ENCODE results near the gene SUPT7L. TPM values are rescaled to one million over a fixed set of nuclear protein-coding genes. Genes with fewer than 3 reads are reported as not detected.
A peak's percentile ranks its signal among the peaks of the same experiment; 100 is the strongest.

SUPT7L gene
- total and polyA plus RNA-seq, 2 of the 13 experiments (the other 11 are each of a cell fraction or from before 2014, with no cell fraction given) = 32.9 to 77.5 TPM

DNA sequence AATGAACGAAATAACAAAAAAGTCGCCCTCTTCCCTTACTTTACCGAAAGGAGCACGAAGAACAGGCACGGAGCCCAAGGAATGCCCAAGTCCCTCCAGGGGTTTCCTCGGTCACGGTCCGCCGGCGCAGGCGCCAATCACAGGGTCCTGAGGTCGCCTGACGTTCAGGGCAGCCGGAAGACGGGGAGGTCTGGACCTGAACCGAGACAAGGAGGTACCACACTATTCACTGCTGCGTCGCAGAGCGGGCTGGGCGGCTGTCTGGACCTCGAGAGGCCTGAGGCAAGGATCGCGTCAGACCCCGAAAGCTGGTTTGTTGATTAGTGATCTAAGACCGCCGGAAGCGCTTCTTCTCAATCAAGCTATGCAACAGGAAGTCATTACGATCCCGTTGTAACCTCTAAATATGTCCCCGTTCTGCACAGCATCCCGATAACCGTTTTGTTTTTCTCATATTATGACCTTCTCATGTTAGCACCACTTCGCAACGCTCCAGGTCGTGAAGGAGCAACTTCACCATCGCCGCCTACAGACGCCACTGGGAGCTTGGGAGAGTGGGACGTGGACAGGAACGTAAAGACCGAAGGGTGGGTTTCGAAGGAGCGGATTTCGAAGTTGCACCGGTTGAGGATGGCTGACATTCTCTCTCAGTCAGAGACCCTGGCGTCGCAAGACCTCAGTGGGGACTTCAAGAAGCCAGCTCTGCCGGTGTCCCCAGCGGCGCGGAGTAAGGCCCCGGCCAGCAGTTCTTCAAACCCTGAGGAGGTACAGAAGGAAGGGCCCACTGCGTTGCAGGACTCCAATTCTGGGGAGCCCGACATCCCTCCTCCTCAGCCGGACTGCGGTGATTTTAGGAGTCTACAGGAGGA, at the start of gene SUPT7L, which contains the start of gene SLC4A1AP (continued):
- peak; percentile 22; the same call in 1 of the 2 replicates for TF ChIP-seq RARA (CRISPR knock-in tag; IDR thresholded peaks at IDR 0.05)
- TF ChIP-seq RARG (CRISPR knock-in tag; IDR thresholded peaks at IDR 0.05; ENCODE audit: low read depth) = no peak
- no peak; the same call in 1 of the 2 replicates for TF ChIP-seq ZNF652 (CRISPR knock-in tag; IDR thresholded peaks at IDR 0.05; ENCODE audit: borderline replicate concordance, low read depth)
- peak; percentile 82; the same call in 1 of the 2 replicates for TF ChIP-seq ZNF607 (CRISPR knock-in tag; IDR thresholded peaks at IDR 0.05; ENCODE audit: borderline replicate concordance)
- no peak for TF ChIP-seq RCOR2 (CRISPR knock-in tag; IDR thresholded peaks at IDR 0.05)
- TF ChIP-seq, protein P1, sequence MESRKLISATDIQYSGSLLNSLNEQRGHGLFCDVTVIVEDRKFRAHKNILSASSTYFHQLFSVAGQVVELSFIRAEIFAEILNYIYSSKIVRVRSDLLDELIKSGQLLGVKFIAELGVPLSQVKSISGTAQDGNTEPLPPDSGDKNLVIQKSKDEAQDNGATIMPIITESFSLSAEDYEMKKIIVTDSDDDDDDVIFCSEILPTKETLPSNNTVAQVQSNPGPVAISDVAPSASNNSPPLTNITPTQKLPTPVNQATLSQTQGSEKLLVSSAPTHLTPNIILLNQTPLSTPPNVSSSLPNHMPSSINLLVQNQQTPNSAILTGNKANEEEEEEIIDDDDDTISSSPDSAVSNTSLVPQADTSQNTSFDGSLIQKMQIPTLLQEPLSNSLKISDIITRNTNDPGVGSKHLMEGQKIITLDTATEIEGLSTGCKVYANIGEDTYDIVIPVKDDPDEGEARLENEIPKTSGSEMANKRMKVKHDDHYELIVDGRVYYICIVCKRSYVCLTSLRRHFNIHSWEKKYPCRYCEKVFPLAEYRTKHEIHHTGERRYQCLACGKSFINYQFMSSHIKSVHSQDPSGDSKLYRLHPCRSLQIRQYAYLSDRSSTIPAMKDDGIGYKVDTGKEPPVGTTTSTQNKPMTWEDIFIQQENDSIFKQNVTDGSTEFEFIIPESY (CRISPR knock-in tag; IDR thresholded peaks at IDR 0.05) = peak; percentile 79
- TF ChIP-seq CENPT (CRISPR knock-in tag; IDR thresholded peaks at IDR 0.05; ENCODE audit: low read depth) = no peak
- TF ChIP-seq ZMYM4 (CRISPR knock-in tag; IDR thresholded peaks at IDR 0.05) = peak; percentile 87
- TF ChIP-seq, protein P2, sequence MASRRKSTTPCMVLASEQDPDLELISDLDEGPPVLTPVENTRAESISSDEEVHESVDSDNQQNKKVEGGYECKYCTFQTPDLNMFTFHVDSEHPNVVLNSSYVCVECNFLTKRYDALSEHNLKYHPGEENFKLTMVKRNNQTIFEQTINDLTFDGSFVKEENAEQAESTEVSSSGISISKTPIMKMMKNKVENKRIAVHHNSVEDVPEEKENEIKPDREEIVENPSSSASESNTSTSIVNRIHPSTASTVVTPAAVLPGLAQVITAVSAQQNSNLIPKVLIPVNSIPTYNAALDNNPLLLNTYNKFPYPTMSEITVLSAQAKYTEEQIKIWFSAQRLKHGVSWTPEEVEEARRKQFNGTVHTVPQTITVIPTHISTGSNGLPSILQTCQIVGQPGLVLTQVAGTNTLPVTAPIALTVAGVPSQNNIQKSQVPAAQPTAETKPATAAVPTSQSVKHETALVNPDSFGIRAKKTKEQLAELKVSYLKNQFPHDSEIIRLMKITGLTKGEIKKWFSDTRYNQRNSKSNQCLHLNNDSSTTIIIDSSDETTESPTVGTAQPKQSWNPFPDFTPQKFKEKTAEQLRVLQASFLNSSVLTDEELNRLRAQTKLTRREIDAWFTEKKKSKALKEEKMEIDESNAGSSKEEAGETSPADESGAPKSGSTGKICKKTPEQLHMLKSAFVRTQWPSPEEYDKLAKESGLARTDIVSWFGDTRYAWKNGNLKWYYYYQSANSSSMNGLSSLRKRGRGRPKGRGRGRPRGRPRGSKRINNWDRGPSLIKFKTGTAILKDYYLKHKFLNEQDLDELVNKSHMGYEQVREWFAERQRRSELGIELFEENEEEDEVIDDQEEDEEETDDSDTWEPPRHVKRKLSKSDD (CRISPR knock-in tag; IDR thresholded peaks at IDR 0.05; ENCODE audit: low read depth) = peak; percentile 68; the same call in 1 of the 2 replicates
- TF ChIP-seq, protein P3, sequence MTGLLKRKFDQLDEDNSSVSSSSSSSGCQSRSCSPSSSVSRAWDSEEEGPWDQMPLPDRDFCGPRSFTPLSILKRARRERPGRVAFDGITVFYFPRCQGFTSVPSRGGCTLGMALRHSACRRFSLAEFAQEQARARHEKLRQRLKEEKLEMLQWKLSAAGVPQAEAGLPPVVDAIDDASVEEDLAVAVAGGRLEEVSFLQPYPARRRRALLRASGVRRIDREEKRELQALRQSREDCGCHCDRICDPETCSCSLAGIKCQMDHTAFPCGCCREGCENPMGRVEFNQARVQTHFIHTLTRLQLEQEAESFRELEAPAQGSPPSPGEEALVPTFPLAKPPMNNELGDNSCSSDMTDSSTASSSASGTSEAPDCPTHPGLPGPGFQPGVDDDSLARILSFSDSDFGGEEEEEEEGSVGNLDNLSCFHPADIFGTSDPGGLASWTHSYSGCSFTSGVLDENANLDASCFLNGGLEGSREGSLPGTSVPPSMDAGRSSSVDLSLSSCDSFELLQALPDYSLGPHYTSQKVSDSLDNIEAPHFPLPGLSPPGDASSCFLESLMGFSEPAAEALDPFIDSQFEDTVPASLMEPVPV (CRISPR knock-in tag; IDR thresholded peaks at IDR 0.05) = peak; percentile 94
- TF ChIP-seq, protein P4, sequence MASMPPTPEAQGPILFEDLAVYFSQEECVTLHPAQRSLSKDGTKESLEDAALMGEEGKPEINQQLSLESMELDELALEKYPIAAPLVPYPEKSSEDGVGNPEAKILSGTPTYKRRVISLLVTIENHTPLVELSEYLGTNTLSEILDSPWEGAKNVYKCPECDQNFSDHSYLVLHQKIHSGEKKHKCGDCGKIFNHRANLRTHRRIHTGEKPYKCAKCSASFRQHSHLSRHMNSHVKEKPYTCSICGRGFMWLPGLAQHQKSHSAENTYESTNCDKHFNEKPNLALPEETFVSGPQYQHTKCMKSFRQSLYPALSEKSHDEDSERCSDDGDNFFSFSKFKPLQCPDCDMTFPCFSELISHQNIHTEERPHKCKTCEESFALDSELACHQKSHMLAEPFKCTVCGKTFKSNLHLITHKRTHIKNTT (CRISPR knock-in tag; IDR thresholded peaks at IDR 0.05) = peak; percentile 77; the same call in 1 of the 2 replicates
- TF ChIP-seq HNRNPL (IDR thresholded peaks at IDR 0.05; ENCODE audit: low read depth, low read length) = 0 out of 2 replicates have a peak, but pooled peaks have one; percentile 21
- peak; percentile 82 for TF ChIP-seq TSC22D2 (CRISPR knock-in tag; IDR thresholded peaks at IDR 0.05; ENCODE audit: borderline replicate concordance)
- peak; percentile 44; the same call in 1 of the 2 replicates for TF ChIP-seq ZSCAN30 (CRISPR knock-in tag; IDR thresholded peaks at IDR 0.05)
- no peak for TF ChIP-seq NPAS2 (CRISPR knock-in tag; IDR thresholded peaks at IDR 0.05; ENCODE audit: borderline replicate concordance)
- TF ChIP-seq TAF15 (IDR thresholded peaks at IDR 0.05; ENCODE audit: low read depth, low read length, poor library complexity, severe bottlenecking) = peak; percentile 16
